ENCODE data around the gene NDFIP2.

NDFIP2 gene

DNA sequence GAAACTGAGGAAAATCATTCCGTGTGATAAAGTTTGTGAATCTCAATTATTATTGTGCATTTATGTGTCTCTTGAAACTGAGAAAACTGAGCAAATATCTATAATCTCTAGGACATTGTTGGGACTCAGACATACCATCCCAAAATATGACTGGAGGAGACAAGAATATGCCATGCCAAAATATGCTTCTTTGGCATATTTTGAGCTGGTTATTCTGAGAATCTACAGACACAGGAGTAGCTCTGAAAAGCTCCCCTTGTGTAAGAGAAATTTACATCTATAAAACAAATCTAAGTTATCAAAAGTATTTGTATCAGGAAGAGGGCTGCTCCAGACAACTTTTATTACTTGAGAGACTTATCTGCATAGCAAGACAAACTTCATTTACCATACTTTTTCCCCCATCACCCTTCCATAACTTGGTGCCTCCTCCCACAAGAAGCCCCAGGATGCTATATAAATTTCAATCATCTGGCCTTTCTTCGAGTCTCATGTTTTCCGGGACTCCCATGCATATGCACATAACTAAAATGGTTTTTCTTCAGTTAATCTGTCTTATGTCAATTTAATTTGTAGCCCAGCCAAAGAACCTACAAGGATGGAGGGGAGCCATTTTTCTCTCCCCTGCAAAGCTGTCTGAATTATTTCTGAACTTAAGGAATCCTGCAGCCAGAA is 28.6 kb upstream of the NDFIP2 start:
- TF ChIP-seq, protein P1, sequence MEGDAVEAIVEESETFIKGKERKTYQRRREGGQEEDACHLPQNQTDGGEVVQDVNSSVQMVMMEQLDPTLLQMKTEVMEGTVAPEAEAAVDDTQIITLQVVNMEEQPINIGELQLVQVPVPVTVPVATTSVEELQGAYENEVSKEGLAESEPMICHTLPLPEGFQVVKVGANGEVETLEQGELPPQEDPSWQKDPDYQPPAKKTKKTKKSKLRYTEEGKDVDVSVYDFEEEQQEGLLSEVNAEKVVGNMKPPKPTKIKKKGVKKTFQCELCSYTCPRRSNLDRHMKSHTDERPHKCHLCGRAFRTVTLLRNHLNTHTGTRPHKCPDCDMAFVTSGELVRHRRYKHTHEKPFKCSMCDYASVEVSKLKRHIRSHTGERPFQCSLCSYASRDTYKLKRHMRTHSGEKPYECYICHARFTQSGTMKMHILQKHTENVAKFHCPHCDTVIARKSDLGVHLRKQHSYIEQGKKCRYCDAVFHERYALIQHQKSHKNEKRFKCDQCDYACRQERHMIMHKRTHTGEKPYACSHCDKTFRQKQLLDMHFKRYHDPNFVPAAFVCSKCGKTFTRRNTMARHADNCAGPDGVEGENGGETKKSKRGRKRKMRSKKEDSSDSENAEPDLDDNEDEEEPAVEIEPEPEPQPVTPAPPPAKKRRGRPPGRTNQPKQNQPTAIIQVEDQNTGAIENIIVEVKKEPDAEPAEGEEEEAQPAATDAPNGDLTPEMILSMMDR (IDR thresholded peaks at IDR 0.05; ENCODE audit: insufficient read depth, low read length, poor library complexity, severe bottlenecking): no peak
- TF ChIP-seq EZH2phosphoT487 (conservative IDR thresholded peaks at IDR 0.05; ENCODE audit: low read length): no peak
- Histone ChIP-seq H3K9ac (ENCODE audit: low read length) (no peak overlapping the region), H3K27ac (ENCODE audit: low read depth, low read length) (no peak overlapping the region)

DNA sequence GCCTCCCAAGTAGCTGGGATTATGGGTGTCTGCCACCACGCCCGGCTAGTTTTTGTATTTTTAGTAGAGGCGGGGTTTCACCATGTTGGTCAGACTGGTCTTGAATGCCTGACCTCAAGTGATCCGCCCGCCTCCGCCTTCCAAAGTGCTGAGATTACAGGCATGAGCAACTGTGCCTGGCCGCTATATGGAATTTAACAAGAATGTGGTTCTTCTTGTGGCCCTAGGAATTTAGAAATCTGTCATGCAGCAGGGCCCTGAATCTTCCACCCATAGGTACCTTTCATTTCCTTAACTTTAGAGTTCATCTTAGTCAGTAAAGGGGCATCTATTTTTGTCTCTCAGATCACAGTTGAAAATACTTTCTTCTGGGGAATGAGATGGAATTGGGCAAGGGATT is 25.6 kb upstream of the NDFIP2 start:
- no peak overlapping the region for H3K9ac ChIP-seq (ENCODE audit: low read length)
- H3F3A ChIP-seq (ENCODE audit: insufficient read depth): no peaks in the 10 kb centered on the region
- H3K4me3 ChIP-seq (ENCODE audit: insufficient read depth, low read length, poor library complexity, severe bottlenecking): no peak overlapping the region
- no peaks in the 10 kb centered on the region for H3K9me3 ChIP-seq (ENCODE audit: insufficient read depth, low read length)
- H3K36me3 ChIP-seq (ENCODE audit: low read length): no peaks in the 10 kb centered on the region
- H4K20me1 ChIP-seq (ENCODE audit: low read depth, low read length): no peaks in the 10 kb centered on the region
- no peaks in the 10 kb centered on the region for H3K79me2 ChIP-seq (ENCODE audit: insufficient read depth, low read length)
- no peak overlapping the region for H3K27ac ChIP-seq (ENCODE audit: low read depth, low read length)
- TF ChIP-seq EZH2phosphoT487 (conservative IDR thresholded peaks at IDR 0.05; ENCODE audit: low read length): no peak
- TF ChIP-seq, protein P1 (IDR thresholded peaks at IDR 0.05; ENCODE audit: insufficient read depth, low read length, poor library complexity, severe bottlenecking): no peak
- no peaks in the 10 kb centered on the region for H3K9me2 ChIP-seq (replicated peaks; ENCODE audit: insufficient read depth, low read length)
- H3K4me2 ChIP-seq (ENCODE audit: low read depth, low read length, poor library complexity, severe bottlenecking): no peak overlapping the region
- no peaks in the 10 kb centered on the region for H3K27me3 ChIP-seq (ENCODE audit: low read length)
- no peak overlapping the region for H2AFZ ChIP-seq (ENCODE audit: low read depth, low read length, severe bottlenecking)

More for the DNA sequence above, 28.6 kb upstream of the NDFIP2 start:
- no peak overlapping the region for H3K4me2 ChIP-seq (ENCODE audit: low read depth, low read length, poor library complexity, severe bottlenecking)
- H3K9me3 ChIP-seq (ENCODE audit: insufficient read depth, low read length): no peaks in the 10 kb centered on the region
- H4K20me1 ChIP-seq (ENCODE audit: low read depth, low read length): no peaks in the 10 kb centered on the region
- no peaks in the 10 kb centered on the region for H3F3A ChIP-seq (ENCODE audit: insufficient read depth)
- no peak overlapping the region for H3K4me3 ChIP-seq (ENCODE audit: insufficient read depth, low read length, poor library complexity, severe bottlenecking)
- H2AFZ ChIP-seq (ENCODE audit: low read depth, low read length, severe bottlenecking): no peak overlapping the region
- H3K27me3 ChIP-seq (ENCODE audit: low read length): no peaks in the 10 kb centered on the region
- no peaks in the 10 kb centered on the region for H3K79me2 ChIP-seq (ENCODE audit: insufficient read depth, low read length)
- no peaks in the 10 kb centered on the region for H3K9me2 ChIP-seq (replicated peaks; ENCODE audit: insufficient read depth, low read length)
- no peaks in the 10 kb centered on the region for H3K36me3 ChIP-seq (ENCODE audit: low read length)

DNA sequence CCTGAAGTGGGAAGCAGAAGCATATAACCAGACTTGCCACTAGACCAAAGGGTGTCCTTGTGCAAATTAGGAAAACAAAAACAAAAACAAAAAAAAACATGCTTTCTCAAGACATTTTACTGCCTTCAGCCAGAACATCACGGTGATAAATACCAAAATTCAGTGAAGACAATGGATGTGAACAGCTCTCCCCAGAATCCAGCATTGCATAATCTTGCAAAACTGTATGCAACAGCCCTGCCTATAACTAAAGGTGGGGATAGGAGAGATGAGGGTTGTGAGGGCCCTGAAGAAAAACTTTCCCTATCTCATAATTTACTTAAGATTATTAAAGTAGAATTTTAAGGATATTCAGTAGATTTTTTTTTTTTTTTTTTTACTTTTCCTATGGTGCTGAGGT is 24.9 kb upstream of the NDFIP2 start:
- H3F3A ChIP-seq (ENCODE audit: insufficient read depth): no peaks in the 10 kb centered on the region
- H3K9me2 ChIP-seq (replicated peaks; ENCODE audit: insufficient read depth, low read length): no peaks in the 10 kb centered on the region
- H3K4me3 ChIP-seq (ENCODE audit: insufficient read depth, low read length, poor library complexity, severe bottlenecking): no peak overlapping the region
- no peaks in the 10 kb centered on the region for H3K27me3 ChIP-seq (ENCODE audit: low read length)
- no peak overlapping the region for H3K9ac ChIP-seq (ENCODE audit: low read length)
- no peaks in the 10 kb centered on the region for H3K36me3 ChIP-seq (ENCODE audit: low read length)
- H3K4me2 ChIP-seq (ENCODE audit: low read depth, low read length, poor library complexity, severe bottlenecking): no peak overlapping the region
- TF ChIP-seq EZH2phosphoT487 (conservative IDR thresholded peaks at IDR 0.05; ENCODE audit: low read length): no peak
- TF ChIP-seq, protein P1 (IDR thresholded peaks at IDR 0.05; ENCODE audit: insufficient read depth, low read length, poor library complexity, severe bottlenecking): no peak
- H3K9me3 ChIP-seq (ENCODE audit: insufficient read depth, low read length): no peaks in the 10 kb centered on the region
- no peaks in the 10 kb centered on the region for H4K20me1 ChIP-seq (ENCODE audit: low read depth, low read length)
- no peaks in the 10 kb centered on the region for H3K79me2 ChIP-seq (ENCODE audit: insufficient read depth, low read length)
- no peak overlapping the region for H3K27ac ChIP-seq (ENCODE audit: low read depth, low read length)
- no peak overlapping the region for H2AFZ ChIP-seq (ENCODE audit: low read depth, low read length, severe bottlenecking)
